ENCODE measurements around the gene CPNE9.

The CPNE9 gene

GRCh38 chr3:9778143-9779074 lies 74.8 kb downstream of the CPNE9 start:
- DNase-seq (ENCODE audit: low read depth) = peak; percentile 28

- no peak for DNase-seq (ENCODE audit: low read depth)
Observed at GRCh38 chr3:9779075-9779593, 75.5 kb downstream of the CPNE9 start.
